ENCODE results near the gene GNL2.
A peak's percentile ranks its signal among the peaks of the same experiment; 100 is the strongest.

DNA sequence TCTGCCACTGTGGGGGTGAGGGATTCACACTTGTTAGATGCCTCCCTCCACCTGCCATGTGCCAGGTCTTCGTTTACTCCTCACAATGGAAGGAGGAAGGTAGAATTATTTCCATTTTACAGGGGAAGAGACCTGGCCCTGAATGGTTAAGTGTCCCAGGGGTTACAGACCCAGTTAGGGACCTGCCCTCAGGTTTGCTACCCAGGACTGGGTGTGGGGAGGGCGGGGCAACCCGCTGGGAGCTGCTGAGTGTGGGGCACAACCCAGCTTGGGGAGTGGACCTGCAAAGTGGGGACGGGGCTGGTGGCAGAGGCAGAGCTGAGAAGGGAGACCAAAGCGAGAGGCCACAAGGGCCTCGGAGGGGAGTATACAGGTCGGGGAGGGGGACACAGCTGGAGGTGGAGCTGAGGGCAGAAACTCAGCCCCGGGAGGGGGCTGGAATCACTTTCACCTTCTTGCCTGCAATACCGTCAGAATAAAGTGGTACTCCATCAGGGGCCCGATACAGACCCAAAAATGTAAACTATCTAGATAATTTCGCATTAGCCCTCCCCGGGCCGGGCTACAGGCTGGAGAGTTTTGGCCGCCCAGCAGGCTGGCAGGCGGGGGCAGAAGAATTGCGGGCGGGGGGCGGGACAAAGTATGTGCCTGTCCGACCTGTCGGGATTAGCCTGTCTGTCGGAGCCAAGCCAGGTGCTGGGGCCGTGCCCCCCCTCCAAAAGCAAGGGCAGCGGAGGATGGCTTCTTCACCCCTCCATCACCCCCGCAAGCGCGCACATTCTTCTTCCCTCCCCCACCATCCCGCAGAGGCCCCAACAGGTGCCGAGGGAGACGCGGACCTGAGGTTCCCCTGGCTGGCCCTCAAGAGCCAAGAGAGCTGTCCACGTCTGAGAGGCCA, 37.6 kb upstream of the GNL2 start:
- TF ChIP-seq ZNF274 (IDR thresholded peaks at IDR 0.05; ENCODE audit: low read depth, low read length) (no peak), SUZ12 (IDR thresholded peaks at IDR 0.05; ENCODE audit: extremely low read depth, insufficient read depth, insufficient read length) (peak; percentile 68)

All from NT2/D1 (cell line).